A549 (cell line): Measurements from ENCODE around the gene FLNB. TPM values are rescaled to one million over a fixed set of nuclear protein-coding genes. Genes with fewer than 3 reads are reported as not detected.
A peak's percentile ranks its signal among the peaks of the same experiment; 100 is the strongest.

Experiments used
- ATAC-seq, 2 experiments: fragments of 200-7000 bp in 1 of 2; fragments of >200 bp in 1 of 2; cut with Nextera tagmentation in 1 of 2; cut with Tn5 transposase in 1 of 2; 3 replicates each; pipeline versions ENCODE4 v1.8.0 to v1.9.1; 2018 to 2020; ENCODE audit warnings: mild to moderate bottlenecking in 1 of 2, moderate library complexity in 1 of 2
- CTCF ChIA-PET: fragments of 300-600 bp; sonication (Branson Sonifier 250); formaldehyde crosslinking; extraction: SDS; loops from one replicate; lab custom pipeline; 2021; ENCODE audit warnings: antibody characterized with exemption, inconsistent platforms; lab: Yijun Ruan, JAX
- POLR2A ChIA-PET: fragments of 350-600 bp; formaldehyde crosslinking; extraction: SDS; loops from one replicate; lab custom pipeline; 2021; ENCODE audit warnings: antibody characterized with exemption, inconsistent platforms; lab: Yijun Ruan, JAX
- DNase-seq, 2 experiments: peaks; one replicate each; pipeline versions ENCODE4 v3.0.0 to v3.0.0-alpha.2; 2011 to 2016; ENCODE audit warnings: low read depth in 1 of 2, low spot score in 1 of 2
- FAIRE-seq: peaks from 2 replicates; lab custom pipeline; 2011; peaks lifted over from hg19 to GRCh38; lab: Jason Lieb, UNC
- H3K27ac ChIP-seq, 2 experiments: fragments of >200 bp; sonication (Bioruptor Twin); formaldehyde crosslinking; 3 replicates each; pipeline ENCODE4 v1.5.1; 2016 to 2017
- H3K4me1 ChIP-seq: fragments of >200 bp; sonication (Bioruptor Twin); formaldehyde crosslinking; 3 replicates; pipeline ENCODE4 v1.6.1; 2016
- H3K4me2 ChIP-seq: fragments of >200 bp; sonication (Bioruptor Twin); formaldehyde crosslinking; 3 replicates; pipeline ENCODE4 v1.6.1; 2016
- H3K4me3 ChIP-seq: fragments of >200 bp; sonication (Bioruptor Twin); formaldehyde crosslinking; 3 replicates; pipeline ENCODE4 v1.5.1; 2016
- H3K9me3 ChIP-seq: fragments of >200 bp; sonication (Bioruptor Twin); formaldehyde crosslinking; 3 replicates; pipeline ENCODE4 v1.6.1; 2016
- CBX2 ChIP-seq: fragments of 200-600 bp; sonication (generic); IDR thresholded peaks from 2 replicates; pipeline ENCODE4 v1.6.1; 2016; ENCODE audit warnings: low read depth, mild to moderate bottlenecking, borderline replicate concordance
- CEBPB ChIP-seq, 2 experiments: fragments of >200 bp in 1 of 2; sonication (Bioruptor Twin) in 1 of 2; formaldehyde crosslinking in 1 of 2; IDR thresholded peaks; 2 replicates each; pipeline ENCODE4 v1.6.1; 2012 to 2016
- EHF ChIP-seq: fragments of 250-450 bp; sonication (Bioruptor Pico); IDR thresholded peaks from 2 replicates; pipeline ENCODE4 v1.5.0; 2020; ENCODE audit warnings: mild to moderate bottlenecking
- FOXS1 ChIP-seq: fragments of 250-450 bp; sonication (Bioruptor Pico); IDR thresholded peaks from 2 replicates; pipeline ENCODE4 v1.5.0; 2020; ENCODE audit warnings: mild to moderate bottlenecking, moderate library complexity
- GATA3 ChIP-seq: IDR thresholded peaks from 2 replicates; pipeline ENCODE4 v1.6.1; 2012; ENCODE audit warnings: borderline replicate concordance
- HEYL ChIP-seq: fragments of 250-450 bp; sonication (Bioruptor Pico); IDR thresholded peaks from 2 replicates; pipeline ENCODE4 v1.8.0; 2021; ENCODE audit warnings: mild to moderate bottlenecking, moderate library complexity
- HOXA7 ChIP-seq: fragments of 250-450 bp; sonication (Bioruptor Pico); IDR thresholded peaks from 2 replicates; pipeline ENCODE4 v1.5.0; 2020; ENCODE audit warnings: mild to moderate bottlenecking, moderate library complexity
- JUNB ChIP-seq: fragments of >200 bp; sonication (Bioruptor Twin); formaldehyde crosslinking; IDR thresholded peaks from 2 replicates; pipeline ENCODE4 v1.6.1; 2016
- KDM1A ChIP-seq: fragments of 200-600 bp; sonication (generic); IDR thresholded peaks from 2 replicates; pipeline ENCODE4 v1.6.1; 2016; ENCODE audit warnings: low read depth, mild to moderate bottlenecking
- KDM5A ChIP-seq: fragments of 200-600 bp; sonication (generic); IDR thresholded peaks from 2 replicates; pipeline ENCODE4 v1.6.1; 2016; ENCODE audit warnings: antibody characterized with exemption, mild to moderate bottlenecking
- NPAS2 ChIP-seq: fragments of 250-450 bp; sonication (Bioruptor Pico); IDR thresholded peaks from 2 replicates; pipeline ENCODE4 v1.8.0; 2022; ENCODE audit warnings: mild to moderate bottlenecking, moderate library complexity, borderline replicate concordance
- NR3C1 ChIP-seq: fragments of >200 bp; sonication (Bioruptor Twin); formaldehyde crosslinking; IDR thresholded peaks from 3 replicates; pipeline ENCODE4 v1.6.1; 2017
- PHF8 ChIP-seq: fragments of 200-600 bp; sonication (generic); IDR thresholded peaks from 2 replicates; pipeline ENCODE4 v1.6.1; 2016; ENCODE audit warnings: low read depth, mild to moderate bottlenecking, antibody characterized with exemption, moderate library complexity, borderline replicate concordance
- RAD21 ChIP-seq, 2 experiments: fragments of >200 bp in 1 of 2; sonication (Bioruptor Twin) in 1 of 2; formaldehyde crosslinking in 1 of 2; IDR thresholded peaks in 1 of 2; conservative IDR thresholded peaks in 1 of 2; 2 replicates in 1 of 2; 3 replicates in 1 of 2; pipeline ENCODE4 v1.6.1; 2012 to 2018; ENCODE audit warnings: inconsistent platforms in 1 of 2
- TFCP2L1 ChIP-seq: fragments of 250-450 bp; sonication (Bioruptor Pico); IDR thresholded peaks from 2 replicates; pipeline ENCODE4 v1.5.0; 2021; ENCODE audit warnings: mild to moderate bottlenecking
- TP53 ChIP-seq: fragments of 250-450 bp; sonication (Bioruptor Pico); IDR thresholded peaks from 2 replicates; pipeline ENCODE4 v1.5.0; 2021; ENCODE audit warnings: mild to moderate bottlenecking, moderate library complexity
- ZC3H11A ChIP-seq: fragments of 450-650 bp; IDR thresholded peaks from 2 replicates; pipeline ENCODE4 v1.6.1; 2014; ENCODE audit warnings: antibody characterized with exemption, mild to moderate bottlenecking
- WGBS: methylation state at CpG from one replicate; pipeline ENCODE4 v1.1.6; 2017; ENCODE audit errors: missing lambda C conversion rate; 5-methylcytosine and 5-hydroxymethylcytosine counted together
- polyA plus RNA-seq, 4 experiments: library from polyadenylated mRNA; depleted of rRNA in 3 of 4; stranded (reverse); fragments of >200 nt; fragmentation: RNase III in 1 of 4; extraction: RNeasy Plus Mini Kit Qiagen cat#74134 plus additional on column Dnase treatment in 1 of 4; gene quantifications; 2 replicates in 3 of 4; 3 replicates in 1 of 4; pipeline ENCODE4 v1.2.3, GENCODE V29; 2011 to 2017
- TF ChIP-seq, protein P1 (sequence below): fragments of 200-600 bp; sonication (generic); IDR thresholded peaks from 2 replicates; pipeline ENCODE4 v1.6.1; 2016; ENCODE audit warnings: antibody characterized with exemption, mild to moderate bottlenecking, moderate library complexity
- TF ChIP-seq, protein P2 (sequence below): fragments of >200 bp; sonication (Bioruptor Twin); formaldehyde crosslinking; IDR thresholded peaks from 3 replicates; pipeline ENCODE4 v1.5.1; 2016
- TF ChIP-seq, protein P3 (sequence below): fragments of >200 bp; sonication (Bioruptor Twin); formaldehyde crosslinking; IDR thresholded peaks from 2 replicates; pipeline ENCODE4 v1.6.1; 2016
- TF ChIP-seq, protein P4 (sequence below): fragments of 450-650 bp; IDR thresholded peaks from 2 replicates; pipeline ENCODE4 v1.6.1; 2014; ENCODE audit warnings: antibody characterized with exemption

The FLNB gene
- polyA plus RNA-seq, 2 of the 4 experiments (the other 2 are of a cell fraction) = 235 to 439 TPM

DNA sequence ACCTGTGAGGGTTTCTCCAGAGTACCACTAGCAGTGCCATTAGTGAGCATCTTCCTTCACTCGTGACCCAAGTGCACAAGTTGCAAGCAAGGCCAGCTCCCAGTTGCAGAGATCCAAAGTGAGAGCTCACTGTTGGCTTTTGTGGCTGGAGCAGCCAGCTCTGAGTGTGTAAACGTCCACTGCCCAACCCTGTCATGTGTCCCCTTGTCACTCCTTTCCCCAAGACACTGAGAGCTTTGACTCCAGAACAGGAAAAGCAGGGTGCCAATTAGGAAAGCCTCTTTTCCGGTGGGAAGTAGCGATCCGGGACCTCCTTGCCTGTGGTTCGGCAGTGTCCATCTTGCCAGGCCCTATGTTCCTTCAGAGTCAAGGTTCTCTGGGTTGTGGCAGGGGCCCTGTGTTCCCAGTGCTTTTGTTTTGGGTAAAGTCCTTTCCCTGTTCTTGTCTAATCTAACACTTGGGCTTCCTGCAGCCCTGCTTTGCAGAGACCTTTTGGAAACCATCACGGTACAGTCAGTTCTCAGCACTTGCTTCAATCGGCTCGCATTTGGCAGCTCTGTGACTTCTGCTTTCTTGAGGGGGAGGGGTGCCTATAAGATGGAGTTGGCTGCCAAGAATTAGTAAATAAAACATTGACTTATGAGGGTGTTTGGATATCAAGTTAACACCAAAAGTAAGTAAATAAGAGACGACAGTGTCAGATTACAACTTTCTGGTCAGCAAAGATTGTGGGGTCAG is 112.0 kb downstream of the FLNB start:
- ChIA-PET CTCF (no interaction called here), POLR2A (no interaction called here)
- DNase-seq (no peak), ATAC-seq (no peak), FAIRE-seq (no peak)
- Histone ChIP-seq H3K4me2 (no peak overlapping the region), H3K27ac (peak overlapping the region; percentile 15 to 28; a peak in 1 of 6 replicates), H3K9me3 (no peaks in the 10 kb centered on the region), H3K4me3 (no peak overlapping the region), H3K4me1 (peaks cover 41% of the 10 kb centered on the region)
- no peak for TF ChIP-seq KDM1A
- TF ChIP-seq GATA3 = no peak
- TF ChIP-seq, protein P1, sequence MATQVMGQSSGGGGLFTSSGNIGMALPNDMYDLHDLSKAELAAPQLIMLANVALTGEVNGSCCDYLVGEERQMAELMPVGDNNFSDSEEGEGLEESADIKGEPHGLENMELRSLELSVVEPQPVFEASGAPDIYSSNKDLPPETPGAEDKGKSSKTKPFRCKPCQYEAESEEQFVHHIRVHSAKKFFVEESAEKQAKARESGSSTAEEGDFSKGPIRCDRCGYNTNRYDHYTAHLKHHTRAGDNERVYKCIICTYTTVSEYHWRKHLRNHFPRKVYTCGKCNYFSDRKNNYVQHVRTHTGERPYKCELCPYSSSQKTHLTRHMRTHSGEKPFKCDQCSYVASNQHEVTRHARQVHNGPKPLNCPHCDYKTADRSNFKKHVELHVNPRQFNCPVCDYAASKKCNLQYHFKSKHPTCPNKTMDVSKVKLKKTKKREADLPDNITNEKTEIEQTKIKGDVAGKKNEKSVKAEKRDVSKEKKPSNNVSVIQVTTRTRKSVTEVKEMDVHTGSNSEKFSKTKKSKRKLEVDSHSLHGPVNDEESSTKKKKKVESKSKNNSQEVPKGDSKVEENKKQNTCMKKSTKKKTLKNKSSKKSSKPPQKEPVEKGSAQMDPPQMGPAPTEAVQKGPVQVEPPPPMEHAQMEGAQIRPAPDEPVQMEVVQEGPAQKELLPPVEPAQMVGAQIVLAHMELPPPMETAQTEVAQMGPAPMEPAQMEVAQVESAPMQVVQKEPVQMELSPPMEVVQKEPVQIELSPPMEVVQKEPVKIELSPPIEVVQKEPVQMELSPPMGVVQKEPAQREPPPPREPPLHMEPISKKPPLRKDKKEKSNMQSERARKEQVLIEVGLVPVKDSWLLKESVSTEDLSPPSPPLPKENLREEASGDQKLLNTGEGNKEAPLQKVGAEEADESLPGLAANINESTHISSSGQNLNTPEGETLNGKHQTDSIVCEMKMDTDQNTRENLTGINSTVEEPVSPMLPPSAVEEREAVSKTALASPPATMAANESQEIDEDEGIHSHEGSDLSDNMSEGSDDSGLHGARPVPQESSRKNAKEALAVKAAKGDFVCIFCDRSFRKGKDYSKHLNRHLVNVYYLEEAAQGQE = no peak
- TF ChIP-seq, protein P2, sequence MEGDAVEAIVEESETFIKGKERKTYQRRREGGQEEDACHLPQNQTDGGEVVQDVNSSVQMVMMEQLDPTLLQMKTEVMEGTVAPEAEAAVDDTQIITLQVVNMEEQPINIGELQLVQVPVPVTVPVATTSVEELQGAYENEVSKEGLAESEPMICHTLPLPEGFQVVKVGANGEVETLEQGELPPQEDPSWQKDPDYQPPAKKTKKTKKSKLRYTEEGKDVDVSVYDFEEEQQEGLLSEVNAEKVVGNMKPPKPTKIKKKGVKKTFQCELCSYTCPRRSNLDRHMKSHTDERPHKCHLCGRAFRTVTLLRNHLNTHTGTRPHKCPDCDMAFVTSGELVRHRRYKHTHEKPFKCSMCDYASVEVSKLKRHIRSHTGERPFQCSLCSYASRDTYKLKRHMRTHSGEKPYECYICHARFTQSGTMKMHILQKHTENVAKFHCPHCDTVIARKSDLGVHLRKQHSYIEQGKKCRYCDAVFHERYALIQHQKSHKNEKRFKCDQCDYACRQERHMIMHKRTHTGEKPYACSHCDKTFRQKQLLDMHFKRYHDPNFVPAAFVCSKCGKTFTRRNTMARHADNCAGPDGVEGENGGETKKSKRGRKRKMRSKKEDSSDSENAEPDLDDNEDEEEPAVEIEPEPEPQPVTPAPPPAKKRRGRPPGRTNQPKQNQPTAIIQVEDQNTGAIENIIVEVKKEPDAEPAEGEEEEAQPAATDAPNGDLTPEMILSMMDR = no peak
- TF ChIP-seq, protein P3, sequence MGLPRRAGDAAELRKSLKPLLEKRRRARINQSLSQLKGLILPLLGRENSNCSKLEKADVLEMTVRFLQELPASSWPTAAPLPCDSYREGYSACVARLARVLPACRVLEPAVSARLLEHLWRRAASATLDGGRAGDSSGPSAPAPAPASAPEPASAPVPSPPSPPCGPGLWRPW = no peak
- no peak for TF ChIP-seq RAD21 (conservative IDR thresholded peaks at IDR 0.05 in 1 of 2, IDR thresholded peaks at IDR 0.05 in 1 of 2)
- no peak for TF ChIP-seq NPAS2 (CRISPR knock-in tag)
- no peak for TF ChIP-seq FOXS1 (CRISPR knock-in tag)
- no peak for TF ChIP-seq EHF (CRISPR knock-in tag)
- TF ChIP-seq TFCP2L1 (CRISPR knock-in tag) = no peak
- TF ChIP-seq HEYL (CRISPR knock-in tag) = no peak
- 78% methylated on average over 10 of the region's 10 CpGs for WGBS

DNA sequence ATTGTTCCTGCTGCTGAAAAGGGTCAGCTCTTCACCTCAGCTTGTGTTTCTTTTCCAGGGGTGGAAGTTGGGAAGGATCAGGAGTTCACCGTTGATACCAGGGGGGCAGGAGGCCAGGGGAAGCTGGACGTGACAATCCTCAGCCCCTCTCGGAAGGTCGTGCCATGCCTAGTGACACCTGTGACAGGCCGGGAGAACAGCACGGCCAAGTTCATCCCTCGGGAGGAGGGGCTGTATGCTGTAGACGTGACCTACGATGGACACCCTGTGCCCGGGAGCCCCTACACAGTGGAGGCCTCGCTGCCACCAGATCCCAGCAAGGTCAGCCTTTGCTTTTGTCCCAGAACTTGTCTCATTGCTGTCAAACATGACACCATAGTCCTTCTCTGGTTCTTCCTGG is 113.0 kb downstream of the FLNB start:
- ChIA-PET POLR2A (no interaction called here), CTCF (no interaction called here)
- Histone ChIP-seq H3K4me3 (no peak overlapping the region), H3K27ac (no peak overlapping the region), H3K9me3 (no peaks in the 10 kb centered on the region), H3K4me2 (no peak overlapping the region), H3K4me1 (peaks cover 31% of the 10 kb centered on the region)
- WGBS = 96% methylated on average over 7 of the region's 11 CpGs
- FAIRE-seq = no peak
- TF ChIP-seq HEYL (CRISPR knock-in tag) = no peak
- TF ChIP-seq JUNB = no peak
- TF ChIP-seq NR3C1 = no peak
- TF ChIP-seq ZC3H11A = no peak
- no peak for TF ChIP-seq TP53 (CRISPR knock-in tag)
- TF ChIP-seq PHF8 = no peak
- TF ChIP-seq KDM5A = no peak
- TF ChIP-seq, protein P4, sequence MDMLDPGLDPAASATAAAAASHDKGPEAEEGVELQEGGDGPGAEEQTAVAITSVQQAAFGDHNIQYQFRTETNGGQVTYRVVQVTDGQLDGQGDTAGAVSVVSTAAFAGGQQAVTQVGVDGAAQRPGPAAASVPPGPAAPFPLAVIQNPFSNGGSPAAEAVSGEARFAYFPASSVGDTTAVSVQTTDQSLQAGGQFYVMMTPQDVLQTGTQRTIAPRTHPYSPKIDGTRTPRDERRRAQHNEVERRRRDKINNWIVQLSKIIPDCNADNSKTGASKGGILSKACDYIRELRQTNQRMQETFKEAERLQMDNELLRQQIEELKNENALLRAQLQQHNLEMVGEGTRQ = no peak
- TF ChIP-seq CEBPB (IDR thresholded peaks at IDR 0.05) = no peak
- no peak for TF ChIP-seq CBX2
- TF ChIP-seq HOXA7 = no peak
- no peak for TF ChIP-seq RAD21 (conservative IDR thresholded peaks at IDR 0.05 in 1 of 2, IDR thresholded peaks at IDR 0.05 in 1 of 2)
- no peak for ATAC-seq
- DNase-seq = no peak
